Stimulated activated CD4-positive, alpha-beta T cell treated with anti-CD3 and anti-CD28 coated beads, TNF-alpha, amount 100 ng/mL, for 48 hours (primary cell): Measurements from ENCODE around the gene CTPS2.
"Not testable (repeated sequence)": the region's sequence is repeated elsewhere in the genome, so short reads cannot be mapped to it uniquely, and the experiment has no call there.

Experiments used
- DNase-seq, 3 donors: peaks; one replicate each; pipeline ENCODE4 v3.0.0-alpha.2; 2020; ENCODE audit warnings: low read depth in 3 of 3

Gene CTPS2

DNA sequence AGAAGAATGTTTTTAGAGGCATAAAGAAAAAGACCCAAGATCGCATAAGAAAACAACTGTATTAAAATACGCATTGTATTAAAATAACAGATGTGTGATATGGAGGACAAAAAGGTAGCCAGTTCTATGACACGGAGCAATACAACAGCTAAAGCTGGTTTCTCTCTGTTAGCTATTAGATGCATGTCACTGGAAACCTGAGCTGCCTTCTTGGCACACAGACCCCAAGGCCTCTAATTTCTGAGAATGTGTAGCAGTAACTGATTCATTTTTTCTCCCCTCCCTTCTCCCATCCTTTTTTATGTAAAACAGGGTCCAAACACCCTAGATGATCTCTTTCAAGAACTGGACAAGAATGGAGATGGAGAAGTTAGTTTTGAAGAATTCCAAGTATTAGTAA is 58.4 kb downstream of the CTPS2 start:
- no peak for DNase-seq

DNA sequence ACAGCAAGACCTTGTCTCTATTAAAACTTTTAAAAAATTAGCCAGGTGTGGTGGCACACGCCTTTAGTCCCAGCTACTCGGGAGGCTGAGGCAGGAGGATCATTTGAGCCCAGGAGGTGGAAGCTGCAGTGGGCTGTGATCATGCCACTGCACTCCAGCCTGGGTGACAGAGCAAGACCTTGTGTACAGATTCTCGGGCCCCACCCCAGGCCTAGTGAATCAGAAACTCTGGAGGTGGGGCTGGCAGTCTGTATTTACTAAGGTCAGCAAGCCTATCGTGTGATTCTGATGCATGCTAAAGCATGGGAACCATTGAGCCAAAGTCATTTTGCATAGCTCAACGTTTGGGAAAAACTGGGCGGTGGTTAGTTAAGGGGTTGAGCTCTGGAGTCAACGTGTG is 59.0 kb downstream of the CTPS2 start:
- no peak for DNase-seq

- DNase-seq, result no peak
These were observed 61.0 kb downstream of the CTPS2 start for GRCh38 chrX:16651391-16652024.

DNA sequence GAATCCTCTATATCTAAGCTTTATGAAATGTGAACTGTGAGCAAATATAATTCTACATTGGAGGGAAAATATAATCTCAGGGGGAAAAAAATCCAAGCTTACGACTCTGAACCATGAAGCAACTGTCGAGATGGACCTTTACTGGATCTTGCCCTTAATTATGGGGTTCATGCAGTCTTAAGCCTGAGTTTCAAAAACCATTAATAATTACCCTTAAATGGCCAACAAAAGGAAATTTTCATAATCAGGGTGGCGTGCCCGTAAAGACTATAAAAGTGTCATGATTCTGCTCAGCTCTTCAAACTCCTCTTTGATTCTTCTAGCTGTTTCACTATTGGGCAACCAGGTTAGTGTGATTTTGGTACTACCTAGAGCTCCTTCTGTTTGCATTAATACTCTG is 62.6 kb downstream of the CTPS2 start, which contains the start of gene S100G:
TSS of gene S100G (plus strand) at position 301 of the 400 bp plus-strand sequence. CDS start 849 bp downstream, outside the sequence.
- DNase-seq, result no peak

DNA sequence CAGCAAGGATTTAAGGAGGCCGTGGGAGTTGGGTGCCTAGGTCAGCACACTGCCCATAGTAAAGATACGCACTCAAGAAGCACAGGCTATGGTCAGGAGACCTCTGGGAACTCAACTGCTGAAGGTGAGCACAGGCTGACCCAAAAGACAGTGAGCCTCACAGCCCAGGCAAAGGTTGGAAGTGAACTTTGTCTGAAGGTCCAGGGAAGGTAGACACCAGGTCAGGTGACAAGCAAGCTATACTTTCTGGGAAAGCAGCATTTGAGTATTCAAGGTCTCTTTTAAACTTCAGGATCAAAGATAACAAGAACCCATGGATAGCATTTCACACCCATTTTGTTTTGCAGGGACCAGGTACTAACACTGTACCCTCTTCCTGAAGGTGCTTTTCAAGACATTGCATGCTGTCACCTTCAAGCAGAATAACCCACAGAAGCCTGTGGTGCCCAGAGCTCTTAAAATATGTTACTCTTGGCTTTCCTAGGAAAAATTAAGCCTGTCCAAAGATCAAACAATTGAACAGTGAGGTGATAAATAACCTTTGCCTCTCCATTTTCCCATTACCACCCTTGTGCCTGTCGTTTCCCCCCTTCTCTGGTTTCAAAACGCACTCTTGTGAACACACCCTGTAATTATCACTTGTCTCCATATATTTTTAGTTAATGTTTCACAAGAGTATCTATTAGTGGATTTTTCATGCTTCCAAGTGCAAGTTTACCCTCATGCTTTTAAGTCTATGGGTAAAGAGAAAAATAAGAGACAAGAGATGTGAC is 65.9 kb downstream of the CTPS2 start:
- DNase-seq, result no peak

GRCh38 chrX:16643176-16643575 is 69.3 kb downstream of the CTPS2 start:
- no peak for DNase-seq

DNA sequence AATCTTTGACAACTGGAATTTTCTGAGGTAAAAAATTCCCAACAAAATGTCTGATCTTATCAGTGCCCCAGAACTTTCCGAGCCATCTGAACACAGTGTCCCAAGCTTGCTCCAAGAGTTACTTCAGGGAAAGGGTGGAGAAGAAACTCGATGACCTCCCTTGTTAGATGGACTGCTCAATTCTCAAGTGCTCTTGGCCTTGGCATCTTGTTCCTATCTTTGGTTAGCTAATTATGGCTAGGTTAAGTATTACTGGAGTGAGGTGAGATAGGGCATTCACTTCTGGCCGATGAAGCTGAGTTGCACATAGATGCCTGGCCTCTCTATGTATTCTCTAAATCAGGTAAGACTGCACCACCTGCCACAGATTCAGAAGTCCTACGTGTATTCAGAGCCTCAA is 71.6 kb downstream of the CTPS2 start:
- no peak for DNase-seq

DNA sequence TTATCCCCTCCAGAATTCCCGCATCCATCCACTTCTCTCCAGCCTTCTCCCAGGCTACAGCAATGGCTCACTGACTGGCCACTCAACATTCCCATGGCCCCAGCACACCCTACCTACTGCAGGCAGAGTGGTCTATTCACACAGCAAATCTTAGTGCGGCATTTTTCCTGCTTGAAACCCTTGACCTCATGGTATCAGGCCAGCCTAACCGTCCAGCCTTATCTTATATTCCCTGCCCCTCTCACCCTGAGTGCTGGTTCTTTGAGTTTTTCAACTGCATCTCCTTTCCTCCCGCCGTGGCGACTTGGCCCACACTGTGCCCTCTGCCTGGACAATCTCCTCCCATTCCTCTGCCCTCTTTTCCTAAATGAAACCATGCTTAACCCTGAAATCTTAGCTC is 72.5 kb downstream of the CTPS2 start:
- no peak for DNase-seq

DNA sequence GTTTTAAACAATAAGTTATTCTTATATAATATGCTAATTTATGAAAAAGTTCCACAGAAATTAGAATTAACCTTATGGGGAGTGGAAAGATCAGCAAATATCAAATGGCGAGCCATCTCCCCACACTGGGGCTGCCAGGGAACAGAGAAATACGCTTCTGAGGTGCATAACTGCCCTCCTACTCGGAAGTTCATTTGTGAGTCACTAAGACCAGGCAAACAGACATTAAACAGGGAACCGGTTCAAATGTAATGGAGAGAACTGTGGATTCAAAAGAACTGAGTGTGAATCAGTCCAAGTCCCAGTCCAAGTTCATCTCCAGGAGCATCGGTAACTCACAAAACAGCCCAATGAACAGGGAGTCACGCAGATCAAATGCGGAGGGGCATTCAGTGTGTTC is 73.9 kb downstream of the CTPS2 start:
- DNase-seq, result no peak

DNA sequence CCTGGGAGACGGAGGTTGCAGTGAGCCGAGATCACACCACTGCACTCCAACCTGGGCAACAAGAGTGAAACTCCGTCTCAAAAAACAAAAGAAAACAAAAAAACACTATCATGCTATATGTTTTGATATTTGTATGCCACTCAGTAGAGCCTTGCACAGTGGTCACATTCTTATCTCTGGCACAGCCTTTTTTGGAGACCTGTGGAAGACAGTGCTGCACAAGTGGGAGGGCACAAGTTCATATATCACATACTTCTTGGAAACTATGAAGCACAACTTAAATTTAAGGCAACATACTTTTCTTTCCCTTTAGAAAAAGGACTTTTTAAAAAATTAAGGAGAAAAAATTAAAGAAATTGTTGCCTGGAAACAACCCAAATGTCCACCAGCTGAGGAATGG is 76.9 kb downstream of the CTPS2 start:
- DNase-seq, result no peak

- no peak for DNase-seq
These were observed 77.4 kb downstream of the CTPS2 start for GRCh38 chrX:16635040-16635439.

DNA sequence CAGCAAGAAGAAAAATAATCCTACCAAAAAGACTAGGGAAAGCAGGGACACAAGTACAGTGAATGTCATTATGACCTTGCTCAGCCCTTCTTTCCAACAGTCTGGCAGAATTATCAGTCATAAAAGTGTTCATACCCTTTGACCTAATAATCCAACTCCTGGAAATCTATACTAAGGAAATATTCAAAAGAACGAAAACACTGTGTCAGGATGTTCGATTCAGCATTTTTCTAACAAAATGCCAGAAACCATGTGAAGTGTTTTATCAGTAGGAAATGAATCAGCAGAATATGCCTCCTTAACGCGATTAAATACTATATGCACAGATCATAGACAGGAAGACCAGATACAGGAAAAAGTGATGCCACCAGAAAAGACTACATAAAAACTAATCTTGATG is 78.7 kb downstream of the CTPS2 start:
- no peak for DNase-seq

GRCh38 chrX:16629909-16630308 is 82.6 kb downstream of the CTPS2 start:
- no peak for DNase-seq

- no peak for DNase-seq
These were observed 83.4 kb downstream of the CTPS2 start for GRCh38 chrX:16628946-16629595.

DNA sequence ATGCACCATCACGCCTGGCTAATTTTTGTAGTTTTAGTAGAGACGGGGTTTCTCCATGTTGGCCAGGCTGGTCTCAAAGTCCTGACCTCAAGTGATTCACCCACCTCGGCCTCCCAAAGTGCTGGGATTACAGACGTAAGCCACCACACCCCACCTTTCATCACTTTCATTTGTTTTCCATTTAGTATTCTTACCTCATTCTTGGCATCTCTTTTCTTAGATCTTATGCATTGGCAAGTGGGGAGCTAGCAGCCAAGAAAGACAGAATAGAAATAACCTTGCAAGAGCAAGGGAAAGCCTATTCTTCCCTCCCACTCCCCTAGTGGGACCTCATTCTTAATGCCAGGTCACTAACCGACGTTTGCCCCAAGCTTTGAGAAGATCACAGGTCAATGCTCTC is 84.0 kb downstream of the CTPS2 start:
- DNase-seq, result not testable (repeated sequence)

DNA sequence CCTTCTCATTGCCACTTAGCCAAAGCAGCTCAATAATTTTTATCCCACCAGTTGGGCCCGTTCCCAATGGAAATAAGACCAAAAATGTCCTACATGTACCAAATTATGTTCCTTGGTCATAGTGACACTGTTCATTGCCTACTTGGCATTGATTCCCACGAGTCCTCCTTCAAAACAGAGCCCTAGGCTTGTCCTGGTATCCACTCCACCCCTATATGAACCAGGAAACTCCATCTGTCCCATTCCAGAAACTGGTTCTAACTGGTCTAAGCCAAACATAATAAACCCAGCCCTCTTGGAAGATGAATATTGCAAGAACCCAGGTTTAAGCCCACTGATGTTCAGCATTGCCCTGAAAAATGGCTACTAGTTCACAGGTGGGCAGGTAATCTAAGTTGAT is 93.4 kb downstream of the CTPS2 start:
- no peak for DNase-seq

DNA sequence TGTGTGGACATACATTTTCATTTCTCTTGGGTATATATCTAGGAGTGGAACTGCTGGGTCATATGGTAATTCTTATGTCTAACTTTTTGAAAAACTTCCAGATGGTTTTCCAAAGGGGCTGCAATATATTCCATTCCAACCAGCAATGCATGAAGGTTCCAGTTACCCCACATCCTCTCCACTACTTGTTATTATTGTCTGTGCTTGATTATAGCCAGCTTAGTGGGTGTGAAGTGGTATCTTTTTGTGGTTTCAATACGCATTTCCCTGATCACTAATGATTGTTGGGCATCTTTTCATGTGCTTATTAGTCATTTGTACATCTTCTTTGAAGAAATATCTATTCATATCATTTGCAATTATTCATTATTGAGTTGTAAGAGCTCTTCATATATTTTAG is 94.0 kb downstream of the CTPS2 start:
- DNase-seq, result no peak

DNA sequence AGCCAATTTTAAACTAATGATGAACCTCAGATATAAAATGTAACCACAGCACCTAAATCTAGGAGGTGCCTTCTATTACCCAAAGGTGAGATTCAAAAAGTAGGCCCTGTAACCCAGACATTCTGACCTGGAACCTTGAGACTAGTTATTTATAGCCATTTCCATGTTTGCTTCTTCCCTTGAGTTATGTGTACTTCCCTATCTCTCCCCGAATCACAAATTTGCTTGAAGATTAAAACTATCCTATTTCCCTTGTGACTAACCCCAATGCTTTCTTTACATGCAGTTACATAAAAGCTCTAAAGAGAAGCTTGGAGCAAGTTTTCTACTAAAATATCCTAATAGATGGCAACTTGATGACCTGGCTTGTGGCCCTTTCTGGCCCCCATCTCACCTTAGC is 95.1 kb downstream of the CTPS2 start:
- DNase-seq, result no peak

DNA sequence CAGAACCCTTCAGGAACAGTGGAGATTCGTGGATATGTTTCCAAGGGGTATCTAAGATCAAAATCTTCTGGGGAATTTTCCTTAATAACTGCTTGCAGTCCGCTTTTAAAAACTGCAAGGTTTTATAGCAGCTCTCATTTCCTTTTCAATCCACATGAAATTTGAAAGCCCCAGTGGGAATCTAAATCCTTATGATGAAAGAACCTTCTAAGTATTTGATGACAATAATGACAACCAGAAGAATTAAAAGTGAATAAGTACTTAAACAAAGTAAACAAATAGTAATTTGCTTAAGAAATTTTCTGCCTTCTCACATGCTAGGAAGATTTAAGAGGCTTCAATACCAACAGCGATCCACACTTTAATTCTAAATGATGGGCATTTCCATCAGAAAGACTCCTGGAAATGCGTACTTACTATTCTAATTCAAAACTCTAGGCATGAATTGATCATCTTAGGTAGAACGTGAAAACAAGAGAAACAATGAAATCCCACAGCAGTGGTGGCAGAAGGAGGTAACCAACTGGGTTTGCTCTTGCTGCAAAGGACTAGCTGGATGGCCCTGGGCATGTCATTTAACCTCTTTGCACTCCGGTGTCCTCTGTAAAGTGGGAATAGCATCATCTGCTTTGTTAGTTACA is 100.1 kb downstream of the CTPS2 start:
- no peak for DNase-seq

DNA sequence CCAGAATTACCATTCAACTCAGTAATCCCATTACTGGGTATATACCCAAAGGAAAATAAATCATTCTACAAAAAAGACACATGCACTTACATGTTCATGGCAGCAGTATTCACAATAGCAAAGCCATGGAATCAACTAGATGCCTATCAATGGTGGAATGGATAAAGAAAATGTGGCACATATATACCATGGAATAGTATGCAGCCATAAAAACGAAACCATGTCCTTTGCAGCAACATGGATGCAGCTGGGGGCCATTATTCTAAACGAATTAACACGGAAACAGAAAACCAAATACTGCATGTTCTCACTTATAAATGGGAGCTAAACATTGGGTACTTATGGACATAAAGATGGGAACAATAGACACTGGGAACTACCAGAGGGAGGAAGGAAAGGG is 101.8 kb downstream of the CTPS2 start:
- not testable (repeated sequence) for DNase-seq

DNA sequence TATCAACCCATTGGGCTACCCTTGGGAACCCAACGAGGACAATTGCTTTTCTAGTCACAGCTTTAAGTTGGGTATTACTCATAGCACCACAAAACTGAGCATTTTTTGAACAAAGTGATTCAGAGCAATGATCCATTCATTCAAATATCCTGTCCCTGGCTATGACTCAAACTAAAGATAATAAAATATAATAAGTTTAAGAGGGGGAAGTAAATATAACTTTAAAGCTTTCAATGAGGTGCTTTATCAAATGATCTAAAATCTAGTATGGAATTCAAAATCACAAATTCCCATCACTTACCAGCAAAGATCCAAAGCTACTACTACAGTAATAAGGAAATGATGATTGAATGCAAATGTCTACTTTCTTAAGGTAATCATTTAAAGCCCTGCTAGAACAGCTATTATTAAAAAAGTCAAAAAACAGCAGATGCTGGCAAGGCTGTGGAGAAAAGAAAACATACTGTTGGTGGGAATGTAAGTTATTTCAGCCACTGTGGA is 102.3 kb downstream of the CTPS2 start:
- DNase-seq, result no peak

DNA sequence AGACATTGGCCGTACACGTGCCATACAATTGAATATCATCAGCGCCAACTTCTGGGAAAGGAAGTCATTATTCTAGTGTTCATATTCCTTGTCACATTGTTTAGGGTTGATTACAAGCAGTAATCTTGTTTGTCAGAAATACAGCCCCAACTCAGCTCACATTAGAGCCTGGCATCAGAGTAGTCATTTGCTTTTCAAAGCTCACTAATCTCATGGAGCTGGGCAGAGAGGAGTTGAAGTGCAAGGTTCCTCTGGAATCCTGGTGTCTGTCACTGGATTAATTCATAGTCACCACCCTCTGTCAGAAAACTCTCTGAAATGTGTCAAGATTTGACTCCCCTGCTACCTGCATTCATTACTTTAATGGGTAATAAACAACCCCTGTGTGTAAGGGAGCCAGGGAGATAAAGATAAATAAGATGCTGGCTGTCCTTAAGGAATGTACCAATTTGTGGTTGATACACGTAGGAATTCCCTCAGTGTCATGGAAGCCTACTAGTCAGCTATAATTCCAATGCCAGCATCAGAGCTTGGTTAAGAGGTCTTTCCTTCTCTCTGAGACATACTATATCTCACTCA is 106.2 kb downstream of the CTPS2 start:
- no peak for DNase-seq
